Neural cell (in vitro differentiated cells): ENCODE measurements around the gene RBM33. TPM values are rescaled to one million over a fixed set of nuclear protein-coding genes. Genes with fewer than 3 reads are reported as not detected.

Experiments used
- H2AFZ ChIP-seq: fragments of 200-600, 300-800 bp; sonication (generic), shearing (Covaris generic); 2 replicates; pipeline ENCODE4 v1.6.0; 2014; ENCODE audit warnings: low read depth, mild to moderate bottlenecking, antibody characterized with exemption, low read length, moderate library complexity
- H3F3A ChIP-seq: fragments of 200-600 bp; shearing (Covaris generic); 2 replicates; pipeline ENCODE4 v1.6.1; 2016; ENCODE audit warnings: mild to moderate bottlenecking, moderate library complexity, mixed read lengths, antibody characterized with exemption, low read length; ENCODE audit not compliant: insufficient read depth, poor library complexity, severe bottlenecking
- H3K27ac ChIP-seq: fragments of 200-600, 300-800 bp; sonication (generic), shearing (Covaris generic); 2 replicates; pipeline ENCODE4 v1.5.1; 2014; ENCODE audit warnings: mild to moderate bottlenecking, low read length, moderate library complexity
- H3K27me3 ChIP-seq: fragments of 300-800, 200-600 bp; sonication (generic), shearing (Covaris generic); 2 replicates; pipeline ENCODE4 v1.6.0; 2014; ENCODE audit warnings: mild to moderate bottlenecking, low read depth, low read length, moderate library complexity; ENCODE audit not compliant: insufficient read depth
- H3K36me3 ChIP-seq: fragments of 300-800, 200-600 bp; sonication (generic), shearing (Covaris generic); 2 replicates; pipeline ENCODE4 v1.5.1; 2014; ENCODE audit warnings: mild to moderate bottlenecking, antibody characterized with exemption, low read length, moderate library complexity; ENCODE audit not compliant: insufficient read depth
- H3K4me2 ChIP-seq: fragments of 300-800, 200-600 bp; sonication (generic), shearing (Covaris generic); 2 replicates; pipeline ENCODE4 v1.6.0; 2014; ENCODE audit warnings: mild to moderate bottlenecking, low read length
- H3K4me3 ChIP-seq: fragments of 300-800, 200-600 bp; sonication (generic), shearing (Covaris generic); 2 replicates; pipeline ENCODE4 v1.5.1; 2014; ENCODE audit warnings: mild to moderate bottlenecking, low read length, moderate library complexity
- H3K79me2 ChIP-seq: fragments of 200-600 bp; shearing (Covaris generic); replicated peaks from 2 replicates; pipeline ENCODE4 v1.6.0; 2014; ENCODE audit warnings: mild to moderate bottlenecking, low read length, moderate library complexity; ENCODE audit not compliant: insufficient read depth
- H3K9ac ChIP-seq: fragments of 300-800, 200-600 bp; sonication (generic), shearing (Covaris generic); 2 replicates; pipeline ENCODE4 v1.6.1; 2016; ENCODE audit warnings: mild to moderate bottlenecking, low read length, mixed read lengths
- H3K9me2 ChIP-seq: fragments of 200-600 bp; shearing (Covaris generic); 2 replicates; pipeline ENCODE4 v1.6.1; 2016; ENCODE audit warnings: mild to moderate bottlenecking, low read length, mixed read lengths; ENCODE audit not compliant: insufficient read depth
- H3K9me3 ChIP-seq: fragments of 200-600, 300-800 bp; sonication (generic), shearing (Covaris generic); 2 replicates; pipeline ENCODE4 v1.6.1; 2016; ENCODE audit warnings: mild to moderate bottlenecking, mixed run types, low read length, moderate library complexity, mixed read lengths
- H4K20me1 ChIP-seq: fragments of 200-600 bp; shearing (Covaris generic); 2 replicates; pipeline ENCODE4 v1.6.1; 2016; ENCODE audit warnings: mild to moderate bottlenecking, mixed run types; ENCODE audit not compliant: insufficient read depth
- CTCF ChIP-seq: fragments of 450-650 bp; IDR thresholded peaks from 2 replicates; pipeline ENCODE4 v1.5.1; 2014; ENCODE audit warnings: antibody characterized with exemption, mild to moderate bottlenecking, moderate library complexity; ENCODE audit not compliant: poor library complexity, severe bottlenecking
- EP300 ChIP-seq: fragments of 450-650 bp; conservative IDR thresholded peaks from 2 replicates; pipeline ENCODE4 v1.6.1; 2014; ENCODE audit warnings: antibody characterized with exemption, mild to moderate bottlenecking, moderate library complexity; ENCODE audit not compliant: poor library complexity, severe bottlenecking
- EZH2 ChIP-seq: fragments of 200-600, 300-800 bp; shearing (Covaris generic), sonication (generic); IDR thresholded peaks from 2 replicates; pipeline ENCODE4 v1.6.1; 2014; ENCODE audit warnings: antibody characterized with exemption, low read length, borderline replicate concordance, mild to moderate bottlenecking; ENCODE audit not compliant: insufficient read depth, poor library complexity, severe bottlenecking
- MXI1 ChIP-seq: fragments of 450-650 bp; conservative IDR thresholded peaks from 2 replicates; pipeline ENCODE4 v1.6.1; 2014; ENCODE audit warnings: antibody characterized with exemption, mild to moderate bottlenecking; ENCODE audit not compliant: poor library complexity, severe bottlenecking
- POLR2AphosphoS5 ChIP-seq: IDR thresholded peaks from 2 replicates; pipeline ENCODE4 v1.6.1; 2012
- RAD21 ChIP-seq: fragments of 450-650 bp; conservative IDR thresholded peaks from 2 replicates; pipeline ENCODE4 v1.6.1; 2014; ENCODE audit warnings: antibody characterized with exemption, mild to moderate bottlenecking, moderate library complexity
- SMC3 ChIP-seq: fragments of 450-650 bp; conservative IDR thresholded peaks from 2 replicates; pipeline ENCODE4 v1.6.1; 2014; ENCODE audit warnings: antibody characterized with exemption, mild to moderate bottlenecking, moderate library complexity; ENCODE audit not compliant: poor library complexity
- TAF1 ChIP-seq: IDR thresholded peaks from 2 replicates; pipeline ENCODE4 v1.6.1; 2012; ENCODE audit warnings: low read depth
- polyA plus RNA-seq: library from polyadenylated mRNA; depleted of rRNA; stranded (reverse); fragments of >200 nt; gene quantifications from 2 replicates; pipeline ENCODE4 v1.2.3, GENCODE V29; 2014
- TF ChIP-seq, protein P1 (sequence below): IDR thresholded peaks from 2 replicates; pipeline ENCODE4 v1.6.1; 2012; ENCODE audit warnings: borderline replicate concordance

RBM33 gene
- polyA plus RNA-seq, 1 donor from 2014 or later, result 53.2 TPM

DNA sequence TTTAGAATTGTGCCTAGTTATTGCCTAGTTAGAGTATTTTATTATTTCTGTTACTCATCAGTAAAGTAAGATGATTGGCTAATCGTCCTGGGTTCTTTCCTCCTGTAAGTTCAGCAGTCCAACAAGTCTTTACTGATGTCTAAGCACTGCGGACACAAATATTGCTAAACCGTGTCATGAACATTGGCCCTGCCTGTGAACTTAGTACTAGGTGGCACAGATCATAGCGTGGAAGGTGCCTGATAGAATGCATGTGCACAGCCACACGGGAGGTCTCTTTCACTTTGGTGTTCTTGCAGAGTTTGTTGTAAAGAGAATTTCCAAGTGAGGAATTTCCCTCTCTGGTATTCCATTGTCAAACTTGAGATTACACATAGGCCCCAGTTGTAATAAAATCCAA, 38.0 kb downstream of the RBM33 start:
- TF ChIP-seq RAD21 (no peak), SMC3 (no peak), EP300 (no peak), TAF1 (no peak), POLR2AphosphoS5 (no peak), MXI1 (no peak), EZH2 (no peak), CTCF (no peak)
- TF ChIP-seq, protein P1, sequence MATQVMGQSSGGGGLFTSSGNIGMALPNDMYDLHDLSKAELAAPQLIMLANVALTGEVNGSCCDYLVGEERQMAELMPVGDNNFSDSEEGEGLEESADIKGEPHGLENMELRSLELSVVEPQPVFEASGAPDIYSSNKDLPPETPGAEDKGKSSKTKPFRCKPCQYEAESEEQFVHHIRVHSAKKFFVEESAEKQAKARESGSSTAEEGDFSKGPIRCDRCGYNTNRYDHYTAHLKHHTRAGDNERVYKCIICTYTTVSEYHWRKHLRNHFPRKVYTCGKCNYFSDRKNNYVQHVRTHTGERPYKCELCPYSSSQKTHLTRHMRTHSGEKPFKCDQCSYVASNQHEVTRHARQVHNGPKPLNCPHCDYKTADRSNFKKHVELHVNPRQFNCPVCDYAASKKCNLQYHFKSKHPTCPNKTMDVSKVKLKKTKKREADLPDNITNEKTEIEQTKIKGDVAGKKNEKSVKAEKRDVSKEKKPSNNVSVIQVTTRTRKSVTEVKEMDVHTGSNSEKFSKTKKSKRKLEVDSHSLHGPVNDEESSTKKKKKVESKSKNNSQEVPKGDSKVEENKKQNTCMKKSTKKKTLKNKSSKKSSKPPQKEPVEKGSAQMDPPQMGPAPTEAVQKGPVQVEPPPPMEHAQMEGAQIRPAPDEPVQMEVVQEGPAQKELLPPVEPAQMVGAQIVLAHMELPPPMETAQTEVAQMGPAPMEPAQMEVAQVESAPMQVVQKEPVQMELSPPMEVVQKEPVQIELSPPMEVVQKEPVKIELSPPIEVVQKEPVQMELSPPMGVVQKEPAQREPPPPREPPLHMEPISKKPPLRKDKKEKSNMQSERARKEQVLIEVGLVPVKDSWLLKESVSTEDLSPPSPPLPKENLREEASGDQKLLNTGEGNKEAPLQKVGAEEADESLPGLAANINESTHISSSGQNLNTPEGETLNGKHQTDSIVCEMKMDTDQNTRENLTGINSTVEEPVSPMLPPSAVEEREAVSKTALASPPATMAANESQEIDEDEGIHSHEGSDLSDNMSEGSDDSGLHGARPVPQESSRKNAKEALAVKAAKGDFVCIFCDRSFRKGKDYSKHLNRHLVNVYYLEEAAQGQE, result no peak
- Histone ChIP-seq H3K9ac (no peak overlapping the region), H3F3A (no peaks in the 10 kb centered on the region), H4K20me1 (no peaks in the 10 kb centered on the region), H3K36me3 (no peaks in the 10 kb centered on the region), H3K27ac (no peak overlapping the region), H3K9me2 (no peaks in the 10 kb centered on the region), H2AFZ (no peak overlapping the region), H3K79me2 (peaks cover 14% of the 10 kb centered on the region), H3K4me2 (no peak overlapping the region), H3K9me3 (no peaks in the 10 kb centered on the region), H3K4me3 (no peak overlapping the region), H3K27me3 (no peaks in the 10 kb centered on the region)

- Histone ChIP-seq H3K9me2 (no peaks in the 10 kb centered on the region), H3K9ac (no peak overlapping the region), H3K4me2 (no peak overlapping the region), H3K27ac (no peak overlapping the region), H3K36me3 (no peaks in the 10 kb centered on the region), H3K79me2 (peaks cover 14% of the 10 kb centered on the region), H3F3A (no peaks in the 10 kb centered on the region), H3K9me3 (no peaks in the 10 kb centered on the region), H3K27me3 (no peaks in the 10 kb centered on the region), H4K20me1 (no peaks in the 10 kb centered on the region), H2AFZ (no peak overlapping the region), H3K4me3 (no peak overlapping the region)
- TF ChIP-seq EP300, result no peak
- TF ChIP-seq EZH2, result no peak
- TF ChIP-seq CTCF, result no peak
- no peak for TF ChIP-seq POLR2AphosphoS5
- no peak for TF ChIP-seq RAD21
- no peak for TF ChIP-seq MXI1
- TF ChIP-seq SMC3, result no peak
- TF ChIP-seq, protein P1, result no peak
- TF ChIP-seq TAF1, result no peak
These were observed 38.6 kb downstream of the RBM33 start for GRCh38 chr7:155683098-155683497.
